GM10248 (cell line): ENCODE results near the gene AURKB.

ENCODE experiments used
- CTCF ChIA-PET: fragments of 300-600 bp; sonication (Branson Sonifier 250); formaldehyde crosslinking; extraction: SDS; loops from one replicate; lab custom pipeline; 2021; ENCODE audit warnings: antibody characterized with exemption; lab: Yijun Ruan, JAX
- POLR2A ChIA-PET: fragments of 350-650 bp; sonication (Branson Sonifier 250); formaldehyde crosslinking; extraction: SDS; loops from one replicate; lab custom pipeline; 2020; ENCODE audit warnings: antibody characterized with exemption; lab: Yijun Ruan, JAX
- DNase-seq: peaks from one replicate; pipeline ENCODE4 v3.0.0; 2012; ENCODE audit errors: extremely low spot score
- TF ChIP-seq, protein P1 (sequence below): IDR thresholded peaks from 2 replicates; pipeline ENCODE4 v1.5.1; 2012; ENCODE audit warnings: mild to moderate bottlenecking, low read depth; ENCODE audit errors: extremely low read depth, missing control alignments, control extremely low read depth

The AURKB gene

DNA sequence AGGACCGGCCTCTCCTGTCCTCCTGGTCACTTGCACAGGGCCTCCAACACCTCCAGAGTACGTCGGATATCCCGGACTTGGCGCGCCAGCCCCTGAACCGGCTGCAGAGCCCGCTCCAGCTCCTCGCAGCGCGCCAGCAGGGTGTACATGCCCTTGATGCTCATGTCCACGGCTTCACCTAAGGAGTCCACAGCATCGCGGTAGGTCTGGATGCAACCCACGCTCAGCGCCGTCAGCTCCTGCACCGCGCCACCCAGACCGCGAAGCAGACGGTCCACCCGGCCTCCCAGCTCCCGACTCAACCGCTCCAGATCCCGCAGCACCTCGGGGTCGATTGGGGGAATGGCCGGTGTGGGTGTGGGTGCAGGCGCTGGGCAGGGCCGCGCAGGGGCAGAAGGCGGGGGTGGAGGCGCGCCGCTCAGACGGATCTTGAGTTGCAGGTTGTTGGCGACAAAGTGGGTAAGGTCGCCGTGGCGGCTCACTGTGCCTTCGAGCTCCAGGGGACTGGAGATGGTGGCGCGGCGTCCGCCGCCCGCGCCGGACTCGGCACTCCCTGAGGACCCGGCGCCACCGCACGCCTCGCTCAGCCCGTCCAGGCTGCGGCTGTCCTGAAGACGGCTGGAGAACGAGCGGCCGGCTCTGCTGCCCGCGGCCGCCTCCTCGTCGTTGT, 21.2 kb downstream of the AURKB start:
- CTCF ChIA-PET, result interaction anchor here (0.6 to 4.3 kb wide), 9 partner anchors 11 to 128 kb away, joined by 3 to 30 read pairs (median 3); no protein-coding TSS in a partner anchor
- TF ChIP-seq, protein P1, sequence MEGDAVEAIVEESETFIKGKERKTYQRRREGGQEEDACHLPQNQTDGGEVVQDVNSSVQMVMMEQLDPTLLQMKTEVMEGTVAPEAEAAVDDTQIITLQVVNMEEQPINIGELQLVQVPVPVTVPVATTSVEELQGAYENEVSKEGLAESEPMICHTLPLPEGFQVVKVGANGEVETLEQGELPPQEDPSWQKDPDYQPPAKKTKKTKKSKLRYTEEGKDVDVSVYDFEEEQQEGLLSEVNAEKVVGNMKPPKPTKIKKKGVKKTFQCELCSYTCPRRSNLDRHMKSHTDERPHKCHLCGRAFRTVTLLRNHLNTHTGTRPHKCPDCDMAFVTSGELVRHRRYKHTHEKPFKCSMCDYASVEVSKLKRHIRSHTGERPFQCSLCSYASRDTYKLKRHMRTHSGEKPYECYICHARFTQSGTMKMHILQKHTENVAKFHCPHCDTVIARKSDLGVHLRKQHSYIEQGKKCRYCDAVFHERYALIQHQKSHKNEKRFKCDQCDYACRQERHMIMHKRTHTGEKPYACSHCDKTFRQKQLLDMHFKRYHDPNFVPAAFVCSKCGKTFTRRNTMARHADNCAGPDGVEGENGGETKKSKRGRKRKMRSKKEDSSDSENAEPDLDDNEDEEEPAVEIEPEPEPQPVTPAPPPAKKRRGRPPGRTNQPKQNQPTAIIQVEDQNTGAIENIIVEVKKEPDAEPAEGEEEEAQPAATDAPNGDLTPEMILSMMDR, result no peak
- DNase-seq, result no peak
- POLR2A ChIA-PET, result interaction anchor here (1.4 to 6.1 kb wide), 3 partner anchors 16 to 35 kb away, joined by 3 to 89 read pairs (median 6); partner anchors contain the start of gene AURKB

DNA sequence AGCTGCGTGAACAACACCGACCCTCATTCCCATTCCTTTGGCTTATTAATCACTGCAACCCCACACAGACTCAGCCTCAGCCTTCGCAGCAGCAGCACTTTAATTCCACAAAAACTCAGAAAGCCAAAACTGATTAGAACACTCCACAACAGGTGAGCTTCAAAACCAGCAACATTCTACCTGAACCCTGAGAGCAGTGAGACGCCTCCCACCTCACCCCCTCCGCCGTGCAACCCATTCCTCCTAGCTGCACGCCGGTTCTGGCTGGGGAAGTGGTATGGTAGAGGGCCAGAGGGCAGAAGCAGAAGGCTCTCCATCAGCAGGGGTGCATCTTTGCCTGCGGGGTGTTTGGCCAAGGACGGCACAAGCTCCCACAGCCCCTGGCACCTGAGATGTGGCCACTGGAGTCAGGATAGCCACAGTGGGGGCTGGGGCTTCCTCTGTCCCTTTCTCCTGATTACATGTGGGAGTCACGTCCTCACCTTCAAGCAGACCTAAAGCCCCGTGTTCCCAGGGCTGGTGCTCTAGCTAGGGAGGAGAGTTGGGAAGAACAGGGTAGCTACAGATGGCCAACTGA, 22.0 kb downstream of the AURKB start:
- no peak for DNase-seq
- ChIA-PET CTCF (interaction anchor here (0.6 to 4.3 kb wide), 11 partner anchors 12 to 78 kb away, joined by 3 to 30 read pairs (median 3); no protein-coding TSS in a partner anchor), POLR2A (interaction anchor here (0.7 to 6.1 kb wide), 2 partner anchors 16 to 64 kb away, joined by 5 to 89 read pairs; no protein-coding TSS in a partner anchor)
- TF ChIP-seq, protein P1, result no peak

DNA sequence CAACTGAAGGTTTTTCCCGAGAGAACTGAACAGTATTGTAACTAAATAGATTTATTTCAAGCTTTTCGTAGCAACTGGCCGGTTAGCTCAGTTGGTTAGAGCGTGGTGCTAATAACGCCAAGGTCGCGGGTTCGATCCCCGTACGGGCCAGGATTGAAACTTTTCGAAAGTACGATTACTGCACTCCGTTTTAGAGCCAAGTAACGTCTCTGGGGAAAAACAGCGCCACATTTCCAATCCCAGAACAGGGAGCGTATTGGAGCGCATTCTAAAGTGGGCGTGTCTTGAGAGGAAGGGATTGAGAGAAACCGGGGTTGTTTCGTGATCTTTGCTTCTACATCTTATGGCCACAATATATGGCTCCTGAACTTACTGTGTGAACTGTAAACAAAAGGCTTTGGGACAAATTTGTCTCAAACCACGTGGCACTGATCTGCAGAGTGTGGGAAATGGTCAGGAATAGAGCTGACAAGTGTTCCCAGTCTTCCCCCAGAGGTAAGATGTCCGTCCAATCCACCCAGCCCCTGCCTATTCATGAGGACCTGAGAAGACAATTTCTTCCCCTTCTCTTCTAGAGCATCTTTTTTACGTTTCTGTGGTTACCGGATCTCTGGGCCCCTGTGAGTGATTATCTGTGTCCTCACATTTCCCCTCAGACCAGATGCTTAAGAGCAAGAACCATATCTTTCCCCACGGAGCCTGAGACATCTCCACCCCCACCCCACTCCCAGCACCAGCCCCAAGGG, 22.7 kb downstream of the AURKB start:
- ChIA-PET CTCF (interaction anchor here (0.6 to 4.3 kb wide), 11 partner anchors 11 to 558 kb away, joined by 3 to 30 read pairs (median 4); partner anchors contain the start of gene TMEM107), POLR2A (interaction anchor here (0.5 to 6.1 kb wide), 4 partner anchors 11 to 63 kb away, joined by 3 to 89 read pairs (median 4); partner anchors contain the start of gene AURKB)
- TF ChIP-seq, protein P1, result peak; percentile 15
- DNase-seq, result peak; percentile 67

DNA sequence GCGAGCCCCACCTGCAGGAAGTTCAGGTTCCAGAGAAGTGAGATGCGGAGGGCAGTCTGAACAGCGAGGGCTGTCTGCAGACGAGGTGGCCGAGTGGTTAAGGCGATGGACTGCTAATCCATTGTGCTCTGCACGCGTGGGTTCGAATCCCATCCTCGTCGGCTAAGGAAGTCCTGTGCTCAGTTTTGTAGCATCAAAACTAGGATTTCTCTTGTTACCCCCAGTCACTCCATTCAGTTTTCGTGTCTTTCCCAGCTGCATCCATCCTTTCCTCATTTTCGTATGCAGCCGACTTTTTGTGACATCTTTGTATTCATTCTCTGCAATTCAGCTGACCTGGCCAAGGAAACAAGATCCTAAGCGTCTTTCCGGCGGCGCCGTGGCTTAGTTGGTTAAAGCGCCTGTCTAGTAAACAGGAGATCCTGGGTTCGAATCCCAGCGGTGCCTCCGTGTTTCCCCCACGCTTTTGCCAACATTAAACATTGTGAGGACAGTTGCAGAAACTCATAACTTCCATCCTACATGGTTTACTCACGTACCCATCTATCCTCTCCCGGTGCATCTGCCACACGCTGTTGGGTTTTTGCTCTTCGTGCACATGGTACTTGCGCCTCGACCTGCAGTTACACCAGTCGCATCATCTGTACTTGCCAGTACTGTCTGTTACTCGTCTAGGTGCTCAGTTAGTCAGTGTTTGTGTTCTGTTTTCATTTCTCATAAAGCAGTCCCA, 23.4 kb downstream of the AURKB start:
- TF ChIP-seq, protein P1, result peak; percentile 48
- peak; percentile 76 for DNase-seq
- ChIA-PET POLR2A (interaction anchor here (0.7 to 6.1 kb wide), 2 partner anchors 11 to 14 kb away, joined by 3 to 89 read pairs; no protein-coding TSS in a partner anchor), CTCF (interaction anchor here (0.6 to 4.3 kb wide), 14 partner anchors 11 to 558 kb away, joined by 3 to 30 read pairs (median 4); partner anchors contain the start of gene TMEM107)

DNA sequence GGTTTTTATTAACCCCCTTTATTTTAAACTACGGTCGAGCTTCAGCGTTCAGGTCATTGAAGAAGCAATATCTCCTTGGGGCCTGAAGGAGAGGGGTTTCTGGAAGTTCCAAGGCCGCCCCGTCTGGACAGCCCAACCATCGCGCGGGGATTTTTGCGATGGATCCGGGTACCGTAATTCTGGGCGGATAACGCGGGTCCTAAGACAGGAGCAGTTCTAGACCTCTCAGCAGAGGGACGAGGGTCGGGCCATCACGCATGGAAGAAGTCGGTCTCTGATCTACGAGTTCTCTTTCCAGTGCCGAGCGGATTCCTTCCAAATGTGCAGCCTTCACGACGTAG, 24.0 kb downstream of the AURKB start:
- ChIA-PET CTCF (interaction anchor here (1.0 to 4.3 kb wide), 8 partner anchors 10 to 93 kb away, joined by 3 to 30 read pairs (median 5); partner anchors contain the start of gene TMEM107), POLR2A (interaction anchor here (6.1 kb wide), 1 partner anchor 14 kb away, joined by 89 read pairs; no protein-coding TSS in a partner anchor)
- no peak for DNase-seq
- TF ChIP-seq, protein P1, result no peak
